K562 treated with DMSO at 1 percent for 48 hours (cell line): ENCODE measurements around the gene ALS2CL. TPM values are rescaled to one million over a fixed set of nuclear protein-coding genes. Genes with fewer than 3 reads are reported as not detected.

Experiments
- total RNA-seq: library from RNA; unstranded; fragments of 300-600 nt; gene quantifications from 2 replicates; pipeline ENCODE4 v1.2.3, GENCODE V29; 2022; ENCODE audit warnings: low replicate concordance; ENCODE audit errors: extremely low read depth

ALS2CL gene, protein sequence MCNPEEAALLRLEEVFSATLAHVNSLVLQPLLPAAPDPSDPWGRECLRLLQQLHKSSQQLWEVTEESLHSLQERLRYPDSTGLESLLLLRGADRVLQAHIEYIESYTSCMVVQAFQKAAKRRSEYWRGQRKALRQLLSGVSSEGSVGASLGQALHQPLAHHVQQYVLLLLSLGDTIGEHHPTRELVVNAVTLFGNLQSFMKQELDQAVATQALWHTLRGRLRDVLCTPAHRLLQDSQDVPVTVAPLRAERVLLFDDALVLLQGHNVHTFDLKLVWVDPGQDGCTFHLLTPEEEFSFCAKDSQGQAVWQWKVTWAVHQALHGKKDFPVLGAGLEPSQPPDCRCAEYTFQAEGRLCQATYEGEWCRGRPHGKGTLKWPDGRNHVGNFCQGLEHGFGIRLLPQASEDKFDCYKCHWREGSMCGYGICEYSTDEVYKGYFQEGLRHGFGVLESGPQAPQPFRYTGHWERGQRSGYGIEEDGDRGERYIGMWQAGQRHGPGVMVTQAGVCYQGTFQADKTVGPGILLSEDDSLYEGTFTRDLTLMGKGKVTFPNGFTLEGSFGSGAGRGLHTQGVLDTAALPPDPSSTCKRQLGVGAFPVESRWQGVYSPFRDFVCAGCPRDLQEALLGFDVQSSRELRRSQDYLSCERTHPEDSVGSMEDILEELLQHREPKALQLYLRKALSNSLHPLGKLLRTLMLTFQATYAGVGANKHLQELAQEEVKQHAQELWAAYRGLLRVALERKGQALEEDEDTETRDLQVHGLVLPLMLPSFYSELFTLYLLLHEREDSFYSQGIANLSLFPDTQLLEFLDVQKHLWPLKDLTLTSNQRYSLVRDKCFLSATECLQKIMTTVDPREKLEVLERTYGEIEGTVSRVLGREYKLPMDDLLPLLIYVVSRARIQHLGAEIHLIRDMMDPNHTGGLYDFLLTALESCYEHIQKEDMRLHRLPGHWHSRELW
- not detected in 2 replicates for total RNA-seq

DNA sequence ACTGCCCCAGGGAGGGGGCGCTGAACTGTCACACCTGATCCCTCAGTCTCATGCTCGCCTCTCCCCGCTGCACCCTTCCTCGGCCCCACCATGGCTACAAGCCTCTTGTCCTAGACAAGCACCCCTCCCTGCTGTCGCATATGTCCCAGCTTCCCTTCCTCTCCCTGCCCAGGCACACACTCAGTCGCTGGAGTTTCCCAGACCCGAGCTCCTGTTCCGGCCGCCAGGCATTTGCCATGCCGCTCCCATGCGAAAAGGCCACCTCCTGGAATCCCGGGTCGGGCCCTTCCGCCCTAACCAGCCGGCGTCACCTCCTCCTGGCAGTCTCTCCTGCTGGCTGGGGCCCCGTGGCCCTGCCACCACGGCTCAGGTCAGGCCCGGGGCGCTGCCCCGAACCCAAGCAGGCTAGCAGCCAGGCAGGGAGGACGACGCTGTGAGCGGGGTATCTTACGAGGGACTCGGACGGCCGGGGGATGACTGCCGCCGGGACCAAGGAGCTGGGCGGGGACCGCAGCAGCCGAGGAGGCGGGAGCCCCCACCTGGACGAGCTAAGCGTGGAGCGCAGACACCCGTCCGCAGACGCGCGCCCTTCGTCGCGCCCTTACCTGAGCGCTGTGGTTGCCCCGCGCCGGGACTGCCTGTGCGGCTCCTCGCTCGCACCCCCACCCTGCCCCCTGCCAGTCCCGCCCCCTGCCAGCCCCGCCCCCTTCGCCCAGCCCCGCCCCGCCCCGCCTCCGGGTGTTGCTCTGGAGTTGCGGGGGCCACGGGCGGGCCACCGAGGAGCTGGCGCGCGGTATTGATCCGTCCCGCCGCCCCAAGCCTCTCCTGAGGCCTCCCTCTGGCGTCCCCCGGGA is at the start of gene ALS2CL:
Gene ALS2CL, minus strand, starts transcription at position 642 of the 854 bp plus-strand sequence. CDS start 4,239 bp downstream, outside the sequence.

DNA sequence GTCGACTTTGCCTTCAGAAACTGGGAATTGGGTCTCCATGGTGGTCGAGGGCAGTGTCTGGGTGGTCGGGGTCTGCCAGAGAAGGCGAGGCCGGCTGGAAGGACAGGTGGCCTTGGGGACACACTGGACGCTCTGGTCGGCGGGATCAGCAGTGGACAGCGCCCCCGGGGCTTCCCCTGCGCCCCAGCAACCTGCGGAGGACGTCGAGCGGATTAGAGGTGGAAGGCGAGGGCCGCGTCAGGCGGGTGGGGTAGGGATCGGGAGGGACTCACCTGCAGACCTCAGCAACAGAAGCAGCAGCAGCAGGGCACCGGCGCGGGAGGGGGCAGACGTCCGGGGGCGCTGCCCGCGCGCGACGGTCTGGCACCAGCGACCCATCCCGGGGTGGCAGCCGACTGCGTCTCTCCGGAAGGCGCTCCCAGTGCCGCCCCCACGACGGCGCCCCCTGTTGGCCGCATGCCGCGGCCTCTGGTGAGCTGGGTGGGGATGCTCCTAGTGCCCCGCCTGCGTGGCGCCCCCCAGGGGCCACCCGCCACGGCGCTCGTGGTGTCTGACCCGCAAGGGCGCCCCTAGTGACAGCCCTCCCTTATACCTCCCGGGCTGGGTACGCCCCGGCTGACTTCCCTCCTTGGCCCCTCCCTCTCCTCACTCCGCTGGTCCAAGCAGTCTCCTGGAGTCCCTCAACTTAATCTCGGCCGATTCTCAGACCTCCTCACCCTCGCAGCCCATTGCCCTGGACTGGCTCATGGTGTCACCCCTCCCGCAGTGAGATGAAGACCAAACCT is 24.2 kb upstream of the ALS2CL start, which contains the start of gene PRSS50:
Gene PRSS50, minus strand, starts transcription at position 423 of the 785 bp plus-strand sequence. Its CDS starts 45 bp downstream, at position 378.

DNA sequence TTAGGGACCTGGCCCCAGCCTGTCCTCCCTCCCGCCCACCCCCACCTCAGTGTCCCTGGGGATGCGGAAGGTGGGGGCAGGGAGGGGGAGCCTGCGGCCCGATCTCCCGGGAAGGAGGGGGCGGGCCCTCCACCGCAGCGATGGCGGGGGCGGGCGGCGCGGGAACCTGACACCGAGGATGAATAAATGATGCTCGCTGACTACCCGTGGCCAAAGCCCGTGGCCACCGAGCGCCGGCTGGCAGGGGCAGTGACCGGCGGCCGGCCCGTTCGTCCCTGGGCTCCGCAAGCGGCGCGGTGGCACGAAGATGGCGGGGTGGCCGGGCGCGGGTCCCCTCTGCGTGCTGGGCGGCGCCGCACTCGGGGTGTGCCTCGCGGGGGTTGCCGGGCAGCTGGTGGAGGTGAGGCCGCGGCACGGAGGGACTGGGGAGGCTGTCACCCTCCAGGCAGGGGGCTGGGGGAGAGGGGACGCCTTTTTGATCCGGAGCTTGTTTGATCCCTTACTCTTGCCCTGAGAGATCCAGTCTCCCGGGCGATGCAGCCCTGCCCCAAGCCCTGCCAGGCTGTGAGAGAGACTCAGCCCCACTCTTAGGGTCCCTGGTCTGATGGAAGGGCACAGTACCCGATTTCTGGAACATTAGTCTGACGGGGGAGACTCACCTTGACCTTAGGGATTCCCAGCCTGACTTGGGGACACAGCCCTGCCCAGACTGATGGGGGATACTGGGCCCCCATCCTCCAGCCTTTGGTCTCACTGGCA is 7.9 kb upstream of the ALS2CL start, which contains the start of gene TMIE:
Gene TMIE, plus strand, starts transcription at position 212 of the 759 bp plus-strand sequence. Its CDS starts 96 bp downstream, at position 308.

Other genes starting within 250 kb of the ALS2CL start
- not detected in 2 replicates for gene LTF, start 228.8 kb downstream of the ALS2CL start, total RNA-seq
- not detected in 2 replicates for gene RTP3, start 195.7 kb downstream of the ALS2CL start, total RNA-seq
- gene LRRC2, start 127.4 kb downstream of the ALS2CL start, total RNA-seq: not detected in 2 replicates
- gene FAM240A, start 81.2 kb downstream of the ALS2CL start, total RNA-seq: not detected in 2 replicates
- not detected in 2 replicates for gene TMIE, start 7.7 kb upstream of the ALS2CL start, total RNA-seq
- not detected in 2 replicates for gene PRSS50, start 24.2 kb upstream of the ALS2CL start, total RNA-seq
- gene MYL3, start 169.8 kb upstream of the ALS2CL start, total RNA-seq: not detected in 2 replicates
- gene PTH1R, start 184.0 kb upstream of the ALS2CL start, total RNA-seq: not detected in 2 replicates